Mesothelial cell of epicardium (in vitro differentiated cells): ENCODE measurements around the gene IL17C. TPM values are rescaled to one million over a fixed set of nuclear protein-coding genes. Genes with fewer than 3 reads are reported as not detected.

Experiments
- DNase-seq, 2 experiments: peaks; one replicate each; pipeline ENCODE4 v3.0.0; 2021; ENCODE audit warnings: low spot score in 2 of 2; ENCODE audit not compliant: unreplicated experiment in 2 of 2
- H3K27ac Mint-ChIP-seq: 2 replicates; pipeline ENCODE4 v1.8.0; 2021; ENCODE audit warnings: mixed read lengths
- H3K27me3 Mint-ChIP-seq: 2 replicates; pipeline ENCODE4 v1.8.0; 2021; ENCODE audit warnings: low read depth, mixed read lengths
- H3K36me3 Mint-ChIP-seq: 2 replicates; pipeline ENCODE4 v1.8.0; 2021; ENCODE audit warnings: mixed read lengths
- H3K4me1 Mint-ChIP-seq: 2 replicates; pipeline ENCODE4 v1.8.0; 2021; ENCODE audit warnings: mixed read lengths
- H3K4me3 Mint-ChIP-seq: 2 replicates; pipeline ENCODE4 v1.8.0; 2021; ENCODE audit warnings: mild to moderate bottlenecking, moderate library complexity, mixed read lengths
- H3K9me3 Mint-ChIP-seq: 2 replicates; pipeline ENCODE4 v1.8.0; 2021; ENCODE audit warnings: mixed read lengths
- CTCF ChIP-seq: fragments of 200-600 bp; sonication (generic); IDR thresholded peaks from one replicate; pipeline ENCODE4 v1.5.0; 2021; ENCODE audit warnings: antibody characterized with exemption; ENCODE audit not compliant: unreplicated experiment
- total RNA-seq: library from RNA; stranded (reverse); gene quantifications from 3 replicates; pipeline ENCODE4 v1.2.1, GENCODE V29; 2021

The IL17C gene
- total RNA-seq, 1 donor from 2014 or later: not detected

GRCh38 chr16:88599092-88599733 is 39.2 kb upstream of the IL17C start:
- H3K27ac Mint-ChIP-seq: no peak overlapping the region
- no peaks in the 10 kb centered on the region for H3K27me3 Mint-ChIP-seq
- TF ChIP-seq CTCF: no peak
- H3K4me3 Mint-ChIP-seq: no peak overlapping the region
- peaks cover 36% of the 10 kb centered on the region for H3K36me3 Mint-ChIP-seq
- DNase-seq: no peak
- H3K4me1 Mint-ChIP-seq: no peaks in the 10 kb centered on the region
- H3K9me3 Mint-ChIP-seq: no peaks in the 10 kb centered on the region

- Mint-ChIP-seq H3K36me3 (peaks cover 36% of the 10 kb centered on the region), H3K27me3 (no peaks in the 10 kb centered on the region), H3K4me1 (no peaks in the 10 kb centered on the region), H3K27ac (no peak overlapping the region), H3K4me3 (no peak overlapping the region), H3K9me3 (no peaks in the 10 kb centered on the region)
- no peak for TF ChIP-seq CTCF
- DNase-seq: no peak
Measured at GRCh38 chr16:88599825-88600538, 38.4 kb upstream of the IL17C start.

- Mint-ChIP-seq H3K4me3 (no peak overlapping the region), H3K4me1 (no peaks in the 10 kb centered on the region), H3K9me3 (no peaks in the 10 kb centered on the region), H3K27me3 (no peaks in the 10 kb centered on the region), H3K36me3 (peaks cover 34% of the 10 kb centered on the region), H3K27ac (no peak overlapping the region)
- no peak for DNase-seq
- TF ChIP-seq CTCF: no peak
Measured at GRCh38 chr16:88600539-88600896, 37.9 kb upstream of the IL17C start.

GRCh38 chr16:88601313-88602036 is 36.9 kb upstream of the IL17C start:
- no peaks in the 10 kb centered on the region for H3K9me3 Mint-ChIP-seq
- TF ChIP-seq CTCF: no peak
- peaks cover 36% of the 10 kb centered on the region for H3K36me3 Mint-ChIP-seq
- no peaks in the 10 kb centered on the region for H3K27me3 Mint-ChIP-seq
- no peak for DNase-seq
- no peaks in the 10 kb centered on the region for H3K4me1 Mint-ChIP-seq
- no peak overlapping the region for H3K4me3 Mint-ChIP-seq
- H3K27ac Mint-ChIP-seq: no peak overlapping the region

- TF ChIP-seq CTCF: no peak
- H3K9me3 Mint-ChIP-seq: no peaks in the 10 kb centered on the region
- H3K27ac Mint-ChIP-seq: no peak overlapping the region
- H3K4me1 Mint-ChIP-seq: no peaks in the 10 kb centered on the region
- peaks cover 37% of the 10 kb centered on the region for H3K36me3 Mint-ChIP-seq
- DNase-seq: no peak
- H3K4me3 Mint-ChIP-seq: no peak overlapping the region
- H3K27me3 Mint-ChIP-seq: no peaks in the 10 kb centered on the region
Measured at GRCh38 chr16:88602091-88602490, 36.3 kb upstream of the IL17C start.
